Left lobe of liver (tissue), 2 donors: ENCODE results near the gene DAPK1. TPM values are rescaled to one million over a fixed set of nuclear protein-coding genes. Genes with fewer than 3 reads are reported as not detected.

Source experiments
- ATAC-seq: fragments of 200-7000 bp; cut with Tn5 transposase; one replicate; pipeline ENCODE4 v1.9.1; 2020; ENCODE audit warnings: mild to moderate bottlenecking, moderate library complexity
- DNase-seq: peaks from one replicate; pipeline ENCODE4 v3.0.0-alpha.2; 2020; ENCODE audit warnings: low spot score
- total RNA-seq: library from RNA; stranded (reverse); gene quantifications from one replicate; pipeline ENCODE4 v1.2.1, GENCODE V29; 2021
- donor health status: DM: no; HTN: no; CAD: no; lungs with moderate emphysema.
- donor health status: DM: no; HTN: yes; CAD: no.

Gene DAPK1
- total RNA-seq, 1 donor from 2014 or later, result 58.0 TPM

GRCh38 chr9:87516222-87516925 lies 18.7 kb downstream of the DAPK1 start:
- ATAC-seq, result peak; percentile 59

GRCh38 chr9:87516926-87517290 lies 19.2 kb downstream of the DAPK1 start:
- DNase-seq (no peak), ATAC-seq (no peak)

More at GRCh38 chr9:87516222-87516925, 18.7 kb downstream of the DAPK1 start:
- DNase-seq, result no peak

GRCh38 chr9:87517732-87518131 lies 20.1 kb downstream of the DAPK1 start:
- no peak for ATAC-seq

GRCh38 chr9:87518702-87519335 lies 21.2 kb downstream of the DAPK1 start:
- no peak for DNase-seq
- ATAC-seq, result peak; percentile 73

More at GRCh38 chr9:87517732-87518131, 20.1 kb downstream of the DAPK1 start:
- DNase-seq, result no peak

GRCh38 chr9:87519461-87519860 lies 21.8 kb downstream of the DAPK1 start:
- DNase-seq (no peak), ATAC-seq (peak; percentile 20)

- DNase-seq (no peak), ATAC-seq (no peak)
Measured at GRCh38 chr9:87520172-87520683, 22.6 kb downstream of the DAPK1 start.

- no peak for ATAC-seq
Measured at GRCh38 chr9:87521834-87522233, 24.2 kb downstream of the DAPK1 start.

GRCh38 chr9:87524061-87524460 lies 26.4 kb downstream of the DAPK1 start:
- ATAC-seq, result no peak
- DNase-seq, result no peak

More at GRCh38 chr9:87521834-87522233, 24.2 kb downstream of the DAPK1 start:
- DNase-seq, result no peak

- no peak for ATAC-seq
- DNase-seq, result no peak
Measured at GRCh38 chr9:87525546-87526303, 28.1 kb downstream of the DAPK1 start.

GRCh38 chr9:87527211-87527916 lies 29.7 kb downstream of the DAPK1 start:
- DNase-seq, result no peak
- peak; percentile 64 for ATAC-seq

- no peak for DNase-seq
- no peak for ATAC-seq
Measured at GRCh38 chr9:87528969-87529368, 31.3 kb downstream of the DAPK1 start.

- ATAC-seq, result no peak
- DNase-seq, result no peak
Measured at GRCh38 chr9:87529671-87530070, 32.0 kb downstream of the DAPK1 start.

- no peak for DNase-seq
Measured at GRCh38 chr9:87530716-87531115, 33.0 kb downstream of the DAPK1 start.

GRCh38 chr9:87531370-87532295 lies 34.0 kb downstream of the DAPK1 start:
- peak; percentile 56 for ATAC-seq

More at GRCh38 chr9:87530716-87531115, 33.0 kb downstream of the DAPK1 start:
- ATAC-seq, result no peak

GRCh38 chr9:87533271-87533670 lies 35.6 kb downstream of the DAPK1 start:
- DNase-seq, result no peak
- ATAC-seq, result peak; percentile 28

More at GRCh38 chr9:87531370-87532295, 34.0 kb downstream of the DAPK1 start:
- no peak for DNase-seq

- DNase-seq (no peak), ATAC-seq (no peak)
Measured at GRCh38 chr9:87534036-87534435, 36.4 kb downstream of the DAPK1 start.

GRCh38 chr9:87534957-87535356 lies 37.3 kb downstream of the DAPK1 start:
- DNase-seq (no peak), ATAC-seq (no peak)

- no peak for DNase-seq
- no peak for ATAC-seq
Measured at GRCh38 chr9:87535817-87536539, 38.3 kb downstream of the DAPK1 start.

- ATAC-seq, result no peak
- DNase-seq, result no peak
Measured at GRCh38 chr9:87537625-87538024, 40.0 kb downstream of the DAPK1 start.
